Vagina (tissue), 2 donors: ENCODE measurements around the gene BTBD6.

ENCODE experiments used
- POLR2A ChIP-seq, 2 donors: fragments of 450-650 bp; IDR thresholded peaks; one replicate each; pipeline ENCODE4 v1.6.1; 2017; ENCODE audit warnings: antibody characterized with exemption in 2 of 2, mild to moderate bottlenecking in 2 of 2, moderate library complexity in 2 of 2
- POLR2AphosphoS5 ChIP-seq, 2 donors: sonication (generic); formaldehyde crosslinking; IDR thresholded peaks; one replicate each; pipeline ENCODE4 v1.9.0; 2017; ENCODE audit warnings: antibody characterized with exemption in 2 of 2, mild to moderate bottlenecking in 2 of 2, low read depth in 1 of 2; ENCODE audit not compliant: insufficient read depth in 1 of 2
- TF ChIP-seq, protein P1 (sequence below), 3 experiments: fragments of 450-650 bp in 2 of 3; fragments of 200-600 bp in 1 of 3; sonication (generic) in 1 of 3; IDR thresholded peaks; one replicate each; pipeline ENCODE4 v1.5.1; 2017 to 2019; ENCODE audit warnings: antibody characterized with exemption in 3 of 3, mild to moderate bottlenecking in 2 of 3, moderate library complexity in 2 of 3

DNA sequence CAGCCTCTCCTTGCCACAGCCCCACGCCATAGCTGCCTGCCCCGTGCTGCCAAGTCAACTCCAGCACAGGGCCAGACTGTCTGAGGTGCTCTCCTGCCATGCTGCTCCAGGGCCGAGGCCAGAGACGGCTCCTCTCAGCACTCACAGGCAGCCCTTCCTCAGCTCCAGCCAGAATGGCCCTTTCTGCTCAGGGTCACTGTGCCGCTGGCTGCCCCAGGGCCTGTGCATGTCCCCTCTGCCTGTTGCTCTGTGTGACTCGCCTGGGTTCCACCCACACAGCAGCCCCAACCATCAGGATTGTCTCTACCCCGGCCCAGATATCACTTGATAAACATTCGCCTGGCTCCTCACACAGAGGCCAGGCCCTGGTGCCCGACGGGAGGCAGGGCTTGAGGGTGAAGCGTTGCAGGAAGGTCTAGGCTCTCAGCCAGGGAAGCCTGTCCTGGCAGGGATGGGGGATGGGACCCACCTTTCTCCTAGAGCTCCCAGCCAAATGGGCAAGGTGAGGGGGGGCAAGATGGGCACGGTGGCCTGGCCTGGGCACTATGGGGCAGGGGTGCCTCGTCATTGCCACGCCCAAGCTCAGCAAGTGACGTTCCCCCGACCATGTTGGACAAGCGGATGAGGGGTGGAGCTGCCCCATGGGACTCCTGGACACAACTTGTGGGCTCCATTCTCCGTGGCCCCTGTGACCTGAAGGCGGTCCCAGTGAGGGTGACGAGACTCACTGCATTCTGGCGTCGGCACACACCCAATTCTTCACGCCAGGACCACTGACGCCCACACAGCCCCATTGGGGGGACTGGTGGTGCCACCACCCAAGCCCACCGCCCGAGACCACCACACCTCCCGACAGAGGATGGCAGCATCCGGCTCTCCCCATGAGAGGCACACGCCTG, 27.4 kb upstream of the BTBD6 start:
- TF ChIP-seq, protein P1, sequence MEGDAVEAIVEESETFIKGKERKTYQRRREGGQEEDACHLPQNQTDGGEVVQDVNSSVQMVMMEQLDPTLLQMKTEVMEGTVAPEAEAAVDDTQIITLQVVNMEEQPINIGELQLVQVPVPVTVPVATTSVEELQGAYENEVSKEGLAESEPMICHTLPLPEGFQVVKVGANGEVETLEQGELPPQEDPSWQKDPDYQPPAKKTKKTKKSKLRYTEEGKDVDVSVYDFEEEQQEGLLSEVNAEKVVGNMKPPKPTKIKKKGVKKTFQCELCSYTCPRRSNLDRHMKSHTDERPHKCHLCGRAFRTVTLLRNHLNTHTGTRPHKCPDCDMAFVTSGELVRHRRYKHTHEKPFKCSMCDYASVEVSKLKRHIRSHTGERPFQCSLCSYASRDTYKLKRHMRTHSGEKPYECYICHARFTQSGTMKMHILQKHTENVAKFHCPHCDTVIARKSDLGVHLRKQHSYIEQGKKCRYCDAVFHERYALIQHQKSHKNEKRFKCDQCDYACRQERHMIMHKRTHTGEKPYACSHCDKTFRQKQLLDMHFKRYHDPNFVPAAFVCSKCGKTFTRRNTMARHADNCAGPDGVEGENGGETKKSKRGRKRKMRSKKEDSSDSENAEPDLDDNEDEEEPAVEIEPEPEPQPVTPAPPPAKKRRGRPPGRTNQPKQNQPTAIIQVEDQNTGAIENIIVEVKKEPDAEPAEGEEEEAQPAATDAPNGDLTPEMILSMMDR (IDR thresholded peaks at IDR 0.05), result no peak
- no peak for TF ChIP-seq POLR2AphosphoS5 (IDR thresholded peaks at IDR 0.05; ENCODE audit: insufficient read depth in 1 of 2, low read depth in 1 of 2)
- no peak for TF ChIP-seq POLR2A (IDR thresholded peaks at IDR 0.05)
